Common myeloid progenitor, CD34-positive (primary cell): ENCODE results near the gene ERCC4.
A peak's percentile ranks its signal among the peaks of the same experiment; 100 is the strongest.

Experiments
- CTCF ChIA-PET: fragments of 350-600 bp; sonication (Branson Sonifier 250); formaldehyde crosslinking; loops from one replicate; lab custom pipeline; 2021; ENCODE audit warnings: antibody characterized with exemption; lab: Charles Lee
- POLR2A ChIA-PET: fragments of 350-600 bp; sonication (Branson Sonifier 250); formaldehyde crosslinking; loops from one replicate; lab custom pipeline; 2021; ENCODE audit warnings: antibody characterized with exemption; lab: Charles Lee
- DNase-seq, 3 donors: peaks; one replicate each; pipeline versions ENCODE4 v3.0.0 to v3.0.0-alpha.2; 2013
- H3K27ac ChIP-seq, 2 experiments: 1 replicate in 1 of 2; 2 replicates in 1 of 2; pipeline ENCODE4 v1.7.0; 2013; ENCODE audit warnings: inconsistent platforms in 2 of 2, low read length in 2 of 2, mild to moderate bottlenecking in 2 of 2, low read depth in 1 of 2, moderate library complexity in 1 of 2; ENCODE audit not compliant: severe bottlenecking in 2 of 2, insufficient read depth in 1 of 2, poor library complexity in 1 of 2
- H3K27me3 ChIP-seq, 5 experiments: replicated peaks in 2 of 5; 1 replicate in 3 of 5; 2 replicates in 2 of 5; pipeline versions ENCODE4 v1.6.1 to v1.7.0; 2013; ENCODE audit warnings: low read length in 4 of 5, mild to moderate bottlenecking in 2 of 5, moderate library complexity in 2 of 5, inconsistent platforms in 1 of 5; ENCODE audit not compliant: insufficient read depth in 5 of 5, control insufficient read depth in 4 of 5
- H3K36me3 ChIP-seq, 4 experiments: 1 replicate in 2 of 4; 2 replicates in 2 of 4; pipeline versions ENCODE4 v1.6.1 to v1.7.0; 2013; ENCODE audit warnings: low read length in 3 of 4, control low read depth in 1 of 4, mild to moderate bottlenecking in 1 of 4; ENCODE audit not compliant: control insufficient read depth in 4 of 4, insufficient read depth in 4 of 4
- H3K4me1 ChIP-seq, 4 experiments: 1 replicate in 3 of 4; 2 replicates in 1 of 4; pipeline versions ENCODE4 v1.6.1 to v1.7.1; 2013; ENCODE audit warnings: low read length in 3 of 4, mild to moderate bottlenecking in 3 of 4, control low read depth in 1 of 4, inconsistent platforms in 1 of 4, moderate library complexity in 1 of 4; ENCODE audit not compliant: control insufficient read depth in 4 of 4, insufficient read depth in 4 of 4; ENCODE audit errors: control extremely low read depth in 1 of 4
- H3K4me3 ChIP-seq, 7 experiments: 1 replicate in 4 of 7; 2 replicates in 3 of 7; pipeline versions ENCODE4 v1.5.1 to v1.7.0; 2013; ENCODE audit warnings: mild to moderate bottlenecking in 7 of 7, low read length in 6 of 7, moderate library complexity in 6 of 7, inconsistent platforms in 2 of 7, low read depth in 2 of 7, control low read depth in 1 of 7; ENCODE audit not compliant: insufficient read depth in 4 of 7, control insufficient read depth in 1 of 7; ENCODE audit errors: extremely low read depth in 1 of 7
- H3K9me3 ChIP-seq, 5 experiments: 1 replicate in 4 of 5; 2 replicates in 1 of 5; pipeline versions ENCODE4 v1.6.1 to v1.7.1; 2013; ENCODE audit warnings: low read length in 4 of 5, mild to moderate bottlenecking in 2 of 5, inconsistent platforms in 1 of 5, low read depth in 1 of 5, moderate library complexity in 1 of 5; ENCODE audit not compliant: control insufficient read depth in 4 of 5, insufficient read depth in 2 of 5; ENCODE audit errors: control extremely low read depth in 1 of 5
- WGBS: methylation state at CpG from one replicate; pipeline ENCODE4 v1.1.5; 2013; ENCODE audit not compliant: insufficient coverage; 5-methylcytosine and 5-hydroxymethylcytosine counted together

Gene ERCC4

GRCh38 chr16:13920510-13920818, 510 bp downstream of the ERCC4 start:
- Histone ChIP-seq H3K36me3 (peaks cover under 1 to 12% (median 6%) of the 10 kb centered on the region in 4 experiments), H3K4me1 (peaks cover 2 to 22% (median 11%) of the 10 kb centered on the region in 4 experiments), H3K9me3 (no peaks in the 10 kb centered on the region), H3K27ac (peak overlapping the region; percentile 87 to 88), H3K4me3 (peak overlapping the region; percentile 80 to 92 (median 88)), H3K27me3 (no peaks in the 10 kb centered on the region)
- ChIA-PET CTCF (interaction anchor here (1.0 to 1.3 kb wide), 6 partner anchors 16 to 1514 kb away, joined by 3 to 6 read pairs (median 3); no protein-coding TSS in a partner anchor), POLR2A (no interaction called here)
- WGBS: under 1% methylated on average over 10 of the region's 10 CpGs
- DNase-seq: no peak

DNA sequence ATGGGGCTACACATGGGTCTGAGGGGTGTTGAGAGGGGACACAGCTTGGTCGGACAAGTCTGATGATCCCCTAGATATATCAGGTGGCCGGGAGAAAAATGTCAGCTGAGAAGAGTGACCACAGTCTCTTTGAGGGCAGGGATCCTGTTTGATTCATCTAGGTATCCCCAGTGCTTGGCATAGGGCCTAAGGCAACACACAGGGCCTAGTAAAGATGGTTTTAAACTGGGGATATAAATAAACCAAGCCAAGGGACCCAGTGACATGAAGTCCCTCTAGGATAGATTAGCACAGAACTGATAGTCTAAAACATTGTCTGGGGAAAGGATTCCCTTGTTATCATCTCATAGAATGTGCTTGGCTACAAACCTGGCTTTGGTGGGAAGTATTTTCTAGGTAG, 1.4 kb downstream of the ERCC4 start:
- peaks cover 4 to 18% (median 9%) of the 10 kb centered on the region in 4 experiments for H3K36me3 ChIP-seq
- H3K27me3 ChIP-seq: no peaks in the 10 kb centered on the region
- H3K4me1 ChIP-seq: peaks cover 2 to 22% (median 11%) of the 10 kb centered on the region in 4 experiments
- H3K27ac ChIP-seq: peak overlapping the region in 1 of 2 experiments; percentile 87
- no peaks in the 10 kb centered on the region for H3K9me3 ChIP-seq
- 95% methylated on average over 2 of the region's 2 CpGs for WGBS
- DNase-seq: no peak
- H3K4me3 ChIP-seq: peak overlapping the region in 1 of 7 experiments; percentile 84
- CTCF ChIA-PET: no interaction called here
- POLR2A ChIA-PET: no interaction called here

DNA sequence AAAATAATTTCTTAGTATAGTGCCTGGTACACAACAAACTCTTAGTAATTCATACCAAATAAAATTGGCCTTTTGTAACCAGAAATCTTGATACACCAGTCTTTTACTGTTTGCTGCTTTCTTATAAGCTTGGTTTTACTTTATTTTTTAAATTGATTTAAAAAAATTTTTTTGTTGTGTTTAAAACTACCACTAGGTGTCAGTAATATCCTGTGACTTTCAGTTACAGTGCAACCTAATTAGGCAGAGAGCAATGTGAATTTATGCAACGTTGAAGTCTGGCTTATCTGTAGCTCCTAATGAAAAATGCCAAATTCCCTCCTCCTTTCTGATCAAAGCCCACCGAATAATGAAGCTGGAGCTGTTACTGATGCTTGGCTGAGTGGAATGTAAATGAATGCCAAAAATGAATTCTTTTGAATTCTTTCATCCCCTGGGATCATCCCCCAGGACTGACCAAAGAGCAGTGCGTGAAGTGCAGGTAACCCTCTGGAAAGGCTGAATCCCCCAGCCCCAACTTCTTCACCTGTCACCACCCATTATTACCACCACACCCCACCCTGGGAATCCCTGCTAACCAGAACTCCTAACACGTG, 3.8 kb downstream of the ERCC4 start:
- POLR2A ChIA-PET: no interaction called here
- H3K36me3 ChIP-seq: peaks cover 7 to 26% (median 13%) of the 10 kb centered on the region in 4 experiments
- CTCF ChIA-PET: interaction anchor here (0.8 to 2.0 kb wide), 10 partner anchors 10 to 675 kb away, joined by 3 to 7 read pairs (median 3); no protein-coding TSS in a partner anchor
- no peak overlapping the region for H3K27ac ChIP-seq
- WGBS: 0% methylated on average over 1 of the region's 4 CpGs
- peak; percentile 53 to 83 (median 78) for DNase-seq
- H3K9me3 ChIP-seq: no peaks in the 10 kb centered on the region
- H3K27me3 ChIP-seq: no peaks in the 10 kb centered on the region
- peaks cover 2 to 17% (median 11%) of the 10 kb centered on the region in 4 experiments for H3K4me1 ChIP-seq
- H3K4me3 ChIP-seq: no peak overlapping the region

DNA sequence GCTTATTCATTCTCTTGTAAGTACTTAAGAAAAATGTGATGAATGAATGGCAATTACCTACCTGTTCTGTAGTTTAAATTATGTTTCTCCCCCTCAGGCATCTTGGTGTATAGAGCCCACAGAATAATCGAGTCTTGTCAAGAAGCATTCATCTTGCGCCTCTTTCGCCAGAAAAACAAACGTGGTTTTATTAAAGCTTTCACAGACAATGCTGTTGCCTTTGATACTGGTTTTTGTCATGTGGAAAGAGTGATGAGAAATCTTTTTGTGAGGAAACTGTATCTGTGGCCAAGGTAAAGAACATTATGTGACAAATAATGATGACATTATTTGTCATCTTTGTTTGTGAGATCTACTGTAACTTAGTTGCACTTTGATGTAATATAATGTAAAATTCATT, 6.5 kb downstream of the ERCC4 start:
- H3K36me3 ChIP-seq: peaks cover 7 to 33% (median 15%) of the 10 kb centered on the region in 4 experiments
- CTCF ChIA-PET: no interaction called here
- no peak overlapping the region for H3K27ac ChIP-seq
- 96% methylated on average over 4 of the region's 4 CpGs for WGBS
- no peaks in the 10 kb centered on the region for H3K27me3 ChIP-seq
- no peaks in the 10 kb centered on the region for H3K4me1 ChIP-seq
- POLR2A ChIA-PET: no interaction called here
- H3K9me3 ChIP-seq: no peaks in the 10 kb centered on the region
- DNase-seq: no peak
- no peak overlapping the region for H3K4me3 ChIP-seq

GRCh38 chr16:13926891-13927290, 6.9 kb downstream of the ERCC4 start:
- H3K4me3 ChIP-seq: no peak overlapping the region
- no CpG with 5 or more reads among the region's 2 CpGs for WGBS
- H3K9me3 ChIP-seq: no peaks in the 10 kb centered on the region
- H3K4me1 ChIP-seq: no peaks in the 10 kb centered on the region
- no peak overlapping the region for H3K27ac ChIP-seq
- ChIA-PET CTCF (no interaction called here), POLR2A (no interaction called here)
- H3K36me3 ChIP-seq: peaks cover 7 to 33% (median 16%) of the 10 kb centered on the region in 4 experiments
- no peak for DNase-seq
- H3K27me3 ChIP-seq: no peaks in the 10 kb centered on the region

DNA sequence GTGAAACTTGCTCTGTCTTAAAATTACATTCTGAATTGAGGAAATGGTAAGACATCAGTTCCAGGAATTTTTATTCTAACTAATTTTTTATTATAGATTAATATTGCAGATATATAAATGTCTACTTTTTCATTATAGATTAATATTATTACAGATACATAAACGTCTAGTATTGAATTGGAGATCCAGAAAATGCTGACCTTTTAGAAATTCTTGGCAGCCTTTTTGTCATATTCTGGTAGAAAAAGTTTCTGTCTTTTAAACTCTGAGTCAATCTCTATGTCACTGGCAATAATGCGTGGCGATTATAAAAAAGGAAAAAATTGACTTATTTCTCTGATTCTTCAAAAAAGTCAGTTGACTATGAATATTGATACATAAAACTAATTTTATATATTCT, 8.7 kb downstream of the ERCC4 start:
- no peaks in the 10 kb centered on the region for H3K27me3 ChIP-seq
- H3K27ac ChIP-seq: no peak overlapping the region
- ChIA-PET CTCF (no interaction called here), POLR2A (no interaction called here)
- no CpG with 5 or more reads among the region's 3 CpGs for WGBS
- H3K36me3 ChIP-seq: peaks cover 5 to 30% (median 16%) of the 10 kb centered on the region in 4 experiments
- no peak overlapping the region for H3K4me3 ChIP-seq
- DNase-seq: no peak
- H3K4me1 ChIP-seq: no peaks in the 10 kb centered on the region
- no peaks in the 10 kb centered on the region for H3K9me3 ChIP-seq

DNA sequence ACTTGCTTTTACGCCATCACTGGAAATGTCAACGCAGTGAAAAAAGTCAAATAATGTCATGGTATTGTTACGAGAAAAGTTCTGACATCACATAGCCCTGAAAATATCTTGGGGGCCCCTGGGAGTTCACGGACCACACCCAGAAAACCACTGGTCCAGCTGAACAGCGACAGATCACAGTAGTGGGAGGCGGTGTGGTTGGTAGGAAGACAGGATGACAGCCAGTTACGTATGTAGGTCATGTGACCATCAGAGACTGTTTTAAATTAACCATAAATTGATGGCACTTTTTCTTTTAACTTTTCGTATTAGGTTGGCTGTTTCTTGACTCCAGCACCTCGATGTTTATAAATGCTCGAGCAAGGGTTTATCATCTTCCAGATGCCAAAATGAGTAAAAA, 11.9 kb downstream of the ERCC4 start:
- Histone ChIP-seq H3K27ac (no peak overlapping the region), H3K27me3 (no peaks in the 10 kb centered on the region), H3K4me3 (no peak overlapping the region), H3K4me1 (no peaks in the 10 kb centered on the region), H3K36me3 (peaks cover 9 to 39% (median 19%) of the 10 kb centered on the region in 4 experiments), H3K9me3 (no peaks in the 10 kb centered on the region)
- ChIA-PET CTCF (no interaction called here), POLR2A (no interaction called here)
- WGBS: 98% methylated on average over 8 of the region's 10 CpGs
- DNase-seq: no peak
